Mucosa of rectum (tissue), 2 donors: ENCODE results near the gene RNF32.
"Not testable (repeated sequence)": the region's sequence is repeated elsewhere in the genome, so short reads cannot be mapped to it uniquely, and the experiment has no call there.

Experiments
- H3K27ac ChIP-seq, 2 donors: one replicate each; pipeline ENCODE4 v1.7.0; 2013; ENCODE audit warnings: inconsistent platforms in 2 of 2, low read depth in 2 of 2, low read length in 2 of 2
- H3K27me3 ChIP-seq, 2 donors: one replicate each; pipeline ENCODE4 v1.7.0; 2013; ENCODE audit warnings: low read length in 2 of 2; ENCODE audit not compliant: control insufficient read depth in 2 of 2, insufficient read depth in 2 of 2
- H3K36me3 ChIP-seq, 2 donors: one replicate each; pipeline ENCODE4 v1.7.0; 2013; ENCODE audit warnings: low read length in 2 of 2; ENCODE audit not compliant: control insufficient read depth in 2 of 2, insufficient read depth in 2 of 2
- H3K4me1 ChIP-seq, 2 donors: one replicate each; pipeline ENCODE4 v1.7.0; 2013; ENCODE audit warnings: low read length in 2 of 2, mild to moderate bottlenecking in 1 of 2; ENCODE audit not compliant: control insufficient read depth in 2 of 2, insufficient read depth in 2 of 2
- H3K4me3 ChIP-seq, 2 donors: one replicate each; pipeline ENCODE4 v1.7.0; 2013; ENCODE audit warnings: low read length in 2 of 2
- H3K9ac ChIP-seq, 2 donors: one replicate each; pipeline ENCODE4 v1.7.0; 2013; ENCODE audit warnings: low read length in 2 of 2, low read depth in 1 of 2, mild to moderate bottlenecking in 1 of 2
- H3K9me3 ChIP-seq, 2 donors: one replicate each; pipeline ENCODE4 v1.7.0; 2013; ENCODE audit warnings: low read length in 2 of 2; ENCODE audit not compliant: control insufficient read depth in 2 of 2
- donor health status: healthy.
- donor health status: Normal muscosa, but diverticular disease.

RNF32 gene

DNA sequence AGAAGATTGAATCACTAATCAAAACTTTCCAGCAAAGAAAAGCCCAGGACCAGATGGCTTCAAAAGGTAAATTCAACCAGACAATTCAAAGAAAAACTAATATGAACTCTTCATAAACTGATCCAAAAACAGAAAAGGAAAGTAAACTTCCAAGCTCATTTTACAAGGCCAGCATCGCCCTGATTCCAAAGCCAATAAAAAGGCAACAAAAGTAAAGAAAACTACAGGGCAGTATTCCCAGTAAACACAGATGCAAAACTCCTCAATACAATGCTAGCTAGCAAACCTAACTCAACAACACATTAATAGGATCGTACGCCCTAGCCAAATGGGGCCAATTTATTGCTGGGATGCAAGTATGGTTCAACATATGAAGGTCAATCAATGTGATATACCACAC is 53.1 kb downstream of the RNF32 start:
- H3K27me3 ChIP-seq = no peaks in the 10 kb centered on the region
- no peak overlapping the region for H3K27ac ChIP-seq
- no peaks in the 10 kb centered on the region for H3K36me3 ChIP-seq
- H3K9ac ChIP-seq = no peak overlapping the region
- no peak overlapping the region for H3K4me3 ChIP-seq
- H3K9me3 ChIP-seq = peaks cover 2% of the 10 kb centered on the region in 2 donors
- no peaks in the 10 kb centered on the region for H3K4me1 ChIP-seq

DNA sequence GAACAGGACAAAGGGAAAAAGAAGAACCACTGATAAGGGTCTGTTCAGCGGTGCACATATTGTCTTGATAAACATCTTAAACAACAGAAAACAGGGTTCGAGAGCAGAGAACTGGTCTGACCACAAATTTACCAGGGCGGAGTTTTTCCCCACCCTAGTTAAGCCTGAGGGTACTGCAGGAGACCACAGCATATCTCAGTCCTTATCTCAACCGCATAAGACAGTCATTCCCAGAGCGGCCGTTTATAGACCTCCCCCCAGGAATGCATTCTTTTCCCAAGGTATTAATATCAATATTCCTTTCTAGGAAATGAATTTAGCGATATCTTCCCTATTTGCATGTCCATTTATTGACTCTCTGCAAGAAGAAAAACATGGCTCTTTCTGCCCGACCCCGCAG is 56.7 kb downstream of the RNF32 start:
- not testable (repeated sequence) for H3K9ac ChIP-seq, H3K27me3 ChIP-seq, H3K36me3 ChIP-seq, H3K4me1 ChIP-seq, H3K27ac ChIP-seq, H3K4me3 ChIP-seq, H3K9me3 ChIP-seq

DNA sequence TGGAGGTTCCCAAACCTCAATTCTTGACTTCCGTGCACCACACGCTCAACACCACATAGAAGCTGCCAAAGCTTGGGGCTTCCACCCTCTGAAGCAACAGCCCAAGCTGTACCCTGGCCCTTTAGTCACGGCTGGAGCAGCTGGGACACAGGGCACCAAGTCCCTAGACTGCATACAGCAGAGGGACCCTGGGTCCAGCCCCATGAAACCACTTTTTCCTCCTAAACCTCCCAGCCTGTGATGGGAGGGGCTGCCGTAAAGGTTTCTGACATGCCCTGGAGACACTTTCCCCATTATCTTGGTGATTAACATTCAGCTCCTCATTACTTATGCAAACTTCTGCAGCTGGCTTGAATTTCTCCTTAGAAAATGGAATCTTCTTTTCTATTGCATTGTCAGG is 57.9 kb downstream of the RNF32 start:
- H3K4me1 ChIP-seq, H3K27me3 ChIP-seq, H3K9me3 ChIP-seq, H3K4me3 ChIP-seq, H3K36me3 ChIP-seq, H3K27ac ChIP-seq, H3K9ac ChIP-seq: not testable (repeated sequence)

DNA sequence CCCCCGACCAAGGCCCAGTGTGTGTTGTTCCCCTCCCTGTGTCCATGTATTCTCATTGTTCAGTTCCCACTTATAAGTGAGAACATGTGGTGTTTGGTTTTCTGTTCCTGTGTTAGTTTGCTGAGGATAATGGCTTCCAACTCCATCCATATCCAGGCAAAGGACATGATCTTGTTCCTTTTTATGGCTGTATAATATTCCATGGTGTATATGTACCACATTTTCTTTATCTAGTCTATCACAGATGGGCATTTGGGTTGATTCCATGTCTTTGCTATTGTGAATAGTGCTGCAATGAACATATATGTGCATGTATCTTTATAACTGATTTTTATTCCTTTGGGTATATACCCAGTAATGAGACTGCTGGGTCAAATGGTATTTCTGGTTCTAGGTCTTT is 61.2 kb downstream of the RNF32 start:
- H3K4me1 ChIP-seq, H3K9ac ChIP-seq, H3K9me3 ChIP-seq, H3K27ac ChIP-seq, H3K4me3 ChIP-seq, H3K36me3 ChIP-seq, H3K27me3 ChIP-seq: not testable (repeated sequence)

DNA sequence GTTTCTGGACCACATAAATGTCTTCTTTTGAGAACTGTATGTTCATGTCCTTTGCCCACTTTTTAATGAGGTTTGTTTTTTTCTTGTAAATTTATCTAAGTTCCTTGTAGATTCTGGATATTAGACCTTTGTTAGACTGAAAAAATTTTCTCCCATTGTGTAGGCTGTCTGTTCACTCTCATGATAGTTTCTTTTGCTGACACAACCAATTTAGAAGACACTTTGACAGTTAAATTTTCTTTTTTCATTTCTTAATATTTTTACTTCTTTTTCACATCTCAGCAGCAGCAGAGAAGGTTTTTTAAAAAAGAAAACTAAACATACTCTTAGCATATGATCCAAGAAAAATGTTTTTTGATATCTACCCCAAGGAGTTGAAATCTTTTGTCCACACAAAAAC is 61.8 kb downstream of the RNF32 start:
- peaks cover 0 to 2% of the 10 kb centered on the region in 2 donors for H3K9me3 ChIP-seq
- no peak overlapping the region for H3K27ac ChIP-seq
- H3K9ac ChIP-seq = no peak overlapping the region
- H3K36me3 ChIP-seq = no peaks in the 10 kb centered on the region
- H3K4me3 ChIP-seq = no peak overlapping the region
- no peaks in the 10 kb centered on the region for H3K4me1 ChIP-seq
- no peaks in the 10 kb centered on the region for H3K27me3 ChIP-seq

DNA sequence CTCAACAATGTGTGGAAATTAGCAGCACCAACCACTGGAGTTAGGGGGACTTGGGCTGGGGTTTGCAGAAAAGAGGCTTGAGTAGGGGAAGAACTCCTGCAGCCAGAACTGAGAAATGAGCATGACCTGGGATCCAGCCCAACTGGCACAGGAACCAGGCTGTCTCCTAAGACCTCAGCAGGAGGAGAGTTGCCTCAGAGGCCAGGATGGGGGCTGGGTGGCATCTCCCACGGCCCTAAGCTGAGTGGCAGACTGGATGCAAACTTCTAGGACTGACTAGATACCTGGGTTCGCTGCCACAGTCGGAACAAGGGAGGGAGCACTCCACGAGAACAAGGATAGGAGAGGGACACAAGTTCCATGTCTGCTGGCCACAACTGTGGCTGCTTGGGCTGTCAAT is 62.6 kb downstream of the RNF32 start:
- H3K27ac ChIP-seq = no peak overlapping the region
- H3K4me3 ChIP-seq = no peak overlapping the region
- H3K9me3 ChIP-seq = no peaks in the 10 kb centered on the region
- no peaks in the 10 kb centered on the region for H3K36me3 ChIP-seq
- H3K4me1 ChIP-seq = no peaks in the 10 kb centered on the region
- H3K27me3 ChIP-seq = no peaks in the 10 kb centered on the region
- no peak overlapping the region for H3K9ac ChIP-seq

DNA sequence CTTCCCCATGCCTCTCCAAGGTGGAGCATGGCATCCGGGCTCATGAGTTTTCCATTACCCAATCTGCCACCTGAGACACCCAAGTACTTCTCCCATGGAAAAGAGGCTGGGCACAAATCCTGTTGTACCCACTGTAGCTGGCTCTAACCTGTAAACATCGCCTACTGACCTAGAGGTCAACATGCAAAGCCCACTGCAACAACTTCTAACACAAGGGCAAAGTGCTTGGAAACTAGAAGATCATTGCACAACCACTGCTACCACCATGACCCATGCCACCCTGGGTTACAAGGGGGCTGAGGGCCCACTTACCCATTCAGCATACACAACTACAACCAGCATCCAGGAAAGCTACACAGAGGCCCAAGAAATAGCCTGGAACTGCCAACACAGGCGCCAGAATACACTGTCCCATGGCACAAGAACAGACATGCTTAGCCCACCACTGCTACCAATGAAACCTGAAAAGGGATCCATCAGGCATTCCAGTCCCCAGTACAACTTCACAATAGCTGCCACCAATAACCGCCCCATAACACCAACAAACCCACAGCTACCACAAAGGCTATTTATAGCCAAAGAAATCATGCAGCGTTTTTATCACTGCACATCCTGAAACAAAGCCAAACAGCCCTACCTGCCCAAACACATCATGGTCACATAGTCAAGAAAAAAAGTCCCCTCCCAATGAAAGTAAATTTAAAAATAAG is 63.4 kb downstream of the RNF32 start:
- Histone ChIP-seq H3K4me1 (no peaks in the 10 kb centered on the region), H3K36me3 (no peaks in the 10 kb centered on the region), H3K4me3 (no peak overlapping the region), H3K9me3 (peaks cover 0 to 4% of the 10 kb centered on the region in 2 donors), H3K27ac (no peak overlapping the region), H3K27me3 (no peaks in the 10 kb centered on the region), H3K9ac (no peak overlapping the region)

DNA sequence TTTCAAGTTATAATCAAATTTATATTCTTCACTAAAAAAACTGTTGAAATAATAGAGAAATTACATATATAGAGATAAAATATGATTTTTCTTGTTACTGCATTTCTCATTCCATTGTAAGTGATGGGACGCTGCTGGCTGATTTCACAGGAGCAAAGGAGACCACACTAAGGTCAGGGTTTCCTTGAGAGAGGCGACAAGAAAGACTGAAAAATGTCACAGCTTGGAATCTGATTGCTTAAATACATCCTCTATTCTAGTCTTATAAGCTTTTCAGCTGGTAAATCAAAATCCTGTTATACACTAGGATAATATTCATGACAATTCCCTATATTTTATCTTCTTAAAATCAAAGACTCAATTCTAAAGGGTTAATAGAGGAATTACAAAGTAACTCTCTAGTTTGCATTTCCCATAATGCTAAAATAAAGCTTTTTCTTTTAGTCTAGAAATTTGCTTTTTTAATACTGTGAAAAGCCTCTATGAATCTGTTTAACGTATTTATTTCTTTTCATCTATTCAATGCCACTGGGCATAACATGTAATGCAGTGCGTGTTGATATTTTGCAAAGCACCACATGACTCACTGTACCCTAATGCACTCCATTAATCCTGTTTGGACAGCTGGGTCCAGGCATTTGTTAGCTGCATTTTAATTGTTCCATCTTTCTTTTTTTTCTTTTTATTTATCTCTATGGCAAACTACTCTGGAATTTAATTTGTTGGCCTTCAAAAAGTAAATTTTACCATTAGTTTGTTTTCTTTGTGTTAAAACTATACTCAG is 81.7 kb downstream of the RNF32 start:
- Histone ChIP-seq H3K4me3 (no peak overlapping the region), H3K4me1 (no peaks in the 10 kb centered on the region), H3K27ac (no peak overlapping the region), H3K9me3 (no peaks in the 10 kb centered on the region), H3K27me3 (no peaks in the 10 kb centered on the region), H3K36me3 (no peaks in the 10 kb centered on the region), H3K9ac (no peak overlapping the region)

DNA sequence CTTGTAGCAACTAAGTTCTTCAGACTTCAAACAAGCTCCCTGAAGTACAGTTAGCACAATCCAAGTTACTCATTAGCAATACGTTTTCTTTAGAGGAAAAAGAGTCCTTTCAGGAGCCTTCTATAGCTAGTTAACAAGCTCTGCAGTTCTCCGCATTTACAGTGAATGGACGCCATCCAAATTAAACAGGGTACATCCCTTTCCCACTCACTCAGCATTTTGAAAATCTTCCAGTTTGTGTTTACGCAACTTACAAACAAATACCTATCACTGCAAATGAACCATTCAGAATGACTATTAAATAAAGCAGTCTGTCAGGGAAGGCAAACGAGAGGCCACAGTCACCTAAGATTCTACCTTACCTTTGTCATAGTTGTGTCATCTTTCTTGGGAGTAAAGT is 84.5 kb downstream of the RNF32 start:
- Histone ChIP-seq H3K36me3 (no peaks in the 10 kb centered on the region), H3K9me3 (no peaks in the 10 kb centered on the region), H3K4me3 (no peak overlapping the region), H3K4me1 (no peaks in the 10 kb centered on the region), H3K9ac (no peak overlapping the region), H3K27me3 (no peaks in the 10 kb centered on the region), H3K27ac (no peak overlapping the region)

DNA sequence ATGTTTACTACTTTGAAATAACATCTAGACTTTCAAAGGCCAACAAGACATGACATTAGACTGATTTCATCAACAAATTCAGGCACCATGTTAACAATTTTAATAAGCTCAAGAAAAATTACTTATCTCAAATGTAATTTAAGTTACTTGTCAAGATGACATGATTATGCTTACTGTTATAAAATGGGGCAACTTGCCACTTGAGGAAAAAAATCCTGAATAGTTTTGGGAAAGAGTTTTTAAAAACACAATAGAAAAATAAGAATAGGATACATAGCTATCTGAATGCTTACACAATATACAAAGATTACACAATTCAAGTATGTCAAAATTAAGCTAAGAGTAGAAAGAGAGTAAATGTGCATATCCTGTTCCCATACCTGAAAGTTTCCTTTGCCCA is 85.4 kb downstream of the RNF32 start:
- H3K4me1 ChIP-seq = no peaks in the 10 kb centered on the region

More for the DNA sequence above, 85.4 kb downstream of the RNF32 start:
- Histone ChIP-seq H3K27ac (no peak overlapping the region), H3K27me3 (no peaks in the 10 kb centered on the region), H3K9me3 (no peaks in the 10 kb centered on the region), H3K9ac (no peak overlapping the region), H3K36me3 (no peaks in the 10 kb centered on the region), H3K4me3 (no peak overlapping the region)
